HG02885 (cell line): ENCODE data around the gene CDH3.
A peak's percentile ranks its signal among the peaks of the same experiment; 100 is the strongest.
"Not testable (repeated sequence)": the region's sequence is repeated elsewhere in the genome, so short reads cannot be mapped to it uniquely, and the experiment has no call there.

Experiments
- ATAC-seq: cut with Tn5 transposase; IDR thresholded peaks from one replicate; pipeline ENCODE4 v1.9.1; 2021; ENCODE audit warnings: mild to moderate bottlenecking; ENCODE audit not compliant: unreplicated experiment, poor library complexity

The CDH3 gene

GRCh38 chr16:68698091-68698490 is 53.0 kb downstream of the CDH3 start:
- no peak for ATAC-seq

GRCh38 chr16:68700120-68700519 is 55.0 kb downstream of the CDH3 start:
- no peak for ATAC-seq

GRCh38 chr16:68700831-68701230 is 55.7 kb downstream of the CDH3 start:
- no peak for ATAC-seq

- no peak for ATAC-seq
These were observed 59.2 kb downstream of the CDH3 start for GRCh38 chr16:68704232-68704867.

GRCh38 chr16:68707340-68708152 is 62.4 kb downstream of the CDH3 start:
- no peak for ATAC-seq

GRCh38 chr16:68710211-68710610 is 65.1 kb downstream of the CDH3 start:
- no peak for ATAC-seq

- no peak for ATAC-seq
These were observed 66.5 kb downstream of the CDH3 start for GRCh38 chr16:68711421-68712139.

GRCh38 chr16:68713361-68713760 is 68.3 kb downstream of the CDH3 start:
- no peak for ATAC-seq

- no peak for ATAC-seq
These were observed 70.4 kb downstream of the CDH3 start for GRCh38 chr16:68715471-68715870.

- ATAC-seq, result not testable (repeated sequence)
These were observed 71.4 kb downstream of the CDH3 start for GRCh38 chr16:68716516-68716915.

- no peak for ATAC-seq
These were observed 72.6 kb downstream of the CDH3 start for GRCh38 chr16:68717684-68718083.

- ATAC-seq, result no peak
These were observed 73.5 kb downstream of the CDH3 start for GRCh38 chr16:68718590-68718989.

- peak; percentile 58 for ATAC-seq
These were observed 74.9 kb downstream of the CDH3 start for GRCh38 chr16:68719993-68720489.

GRCh38 chr16:68722119-68723024 is 77.3 kb downstream of the CDH3 start:
- no peak for ATAC-seq

- ATAC-seq, result no peak
These were observed 79.7 kb downstream of the CDH3 start for GRCh38 chr16:68724797-68725196.

GRCh38 chr16:68728523-68728922 is 83.4 kb downstream of the CDH3 start:
- no peak for ATAC-seq

GRCh38 chr16:68731637-68732036 is 86.5 kb downstream of the CDH3 start:
- no peak for ATAC-seq

- ATAC-seq, result no peak
These were observed 87.1 kb downstream of the CDH3 start for GRCh38 chr16:68732042-68732680.

- ATAC-seq, result no peak
These were observed 87.8 kb downstream of the CDH3 start for GRCh38 chr16:68732741-68733399.
